Measurements from ENCODE around the gene COL20A1.

- TF ChIP-seq CTCF (IDR thresholded peaks at IDR 0.05) (no peak), EZH2 (IDR thresholded peaks at IDR 0.05; ENCODE audit: borderline replicate concordance, insufficient read depth, low read depth, low read length, poor library complexity, severe bottlenecking) (no peak)
Measured at GRCh38 chr20:63364801-63365585, 72.0 kb downstream of the COL20A1 start.

Measured in B cell (primary cell).